ENCODE measurements around the gene MRPL18. TPM values are rescaled to one million over a fixed set of nuclear protein-coding genes. Genes with fewer than 3 reads are reported as not detected.

Gene MRPL18
- total RNA-seq, 4 donors from 2014 or later, result 53.9 to 79.2 (median 55.9) TPM

DNA sequence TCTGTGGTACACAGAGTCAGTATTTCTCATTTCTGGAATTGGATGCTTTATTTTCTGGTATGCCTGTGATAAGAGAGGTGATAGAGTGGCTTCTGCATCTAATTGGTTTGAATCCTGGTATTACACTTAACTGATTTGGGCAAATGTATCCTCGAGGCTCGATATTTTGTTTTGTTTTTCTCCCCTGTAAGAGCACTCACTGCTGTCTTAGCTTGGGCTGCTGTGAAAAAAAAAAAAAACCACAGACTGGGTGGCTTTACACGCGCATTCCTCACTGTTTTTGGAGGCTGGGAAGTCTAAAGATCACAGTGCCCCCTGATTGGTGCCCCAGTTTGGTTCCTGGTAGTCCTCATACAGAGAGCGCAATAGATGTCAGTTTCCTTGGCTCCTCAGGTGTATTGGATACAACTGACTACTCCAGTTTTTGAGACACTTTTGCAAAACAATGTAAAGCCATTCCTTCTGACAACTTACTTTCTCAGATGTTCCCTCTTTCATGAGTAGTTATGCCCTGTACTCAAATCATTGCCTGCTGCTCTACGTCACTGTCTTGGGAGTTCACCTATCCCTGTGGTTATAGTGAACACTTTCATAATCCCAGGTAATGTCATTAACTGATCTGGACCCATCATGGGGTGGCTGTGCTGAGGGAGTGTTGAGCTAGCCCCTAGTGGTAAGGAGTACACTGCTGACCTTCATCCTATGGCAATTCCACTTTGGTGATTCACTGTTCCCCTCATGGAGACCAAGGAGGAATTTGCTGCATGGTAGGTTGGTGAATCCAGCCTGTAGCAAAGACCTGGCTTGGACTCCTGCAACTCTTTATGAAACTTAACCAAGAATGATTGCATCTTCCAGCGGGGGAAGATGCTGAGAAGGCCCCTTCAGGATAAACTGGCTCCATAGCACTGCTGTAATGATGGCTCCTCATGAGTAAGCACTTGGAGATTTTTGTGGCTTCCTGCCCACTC, 32.0 kb upstream of the MRPL18 start:
- peaks cover 39% of the 10 kb centered on the region for H3K36me3 ChIP-seq

GRCh38 chr6:159759645-159760044, 30.6 kb upstream of the MRPL18 start:
- H3K27ac ChIP-seq, result no peak overlapping the region
- WGBS, result 59% methylated on average over 2 of the region's 2 CpGs
- no peaks in the 10 kb centered on the region for H3K9me3 ChIP-seq
- H3K4me1 ChIP-seq, result peaks cover 19% of the 10 kb centered on the region
- H3K27me3 ChIP-seq, result no peaks in the 10 kb centered on the region
- peaks cover 32% of the 10 kb centered on the region for H3K36me3 ChIP-seq
- H3K4me3 ChIP-seq, result no peak overlapping the region
- TF ChIP-seq POLR2A (IDR thresholded peaks at IDR 0.05) (no peak), POLR2AphosphoS5 (IDR thresholded peaks at IDR 0.05) (no peak), EP300 (IDR thresholded peaks at IDR 0.05) (no peak), CTCF (IDR thresholded peaks at IDR 0.05) (no peak)
- DNase-seq (ENCODE audit: low spot score in 2 of 2), result no peak

More for the DNA sequence above, 32.0 kb upstream of the MRPL18 start:
- Histone ChIP-seq H3K4me3 (no peak overlapping the region), H3K27me3 (no peaks in the 10 kb centered on the region), H3K9me3 (no peaks in the 10 kb centered on the region), H3K4me1 (peaks cover 19% of the 10 kb centered on the region), H3K27ac (no peak overlapping the region)
- WGBS, result 85% methylated on average over 7 of the region's 7 CpGs
- no peak for DNase-seq (ENCODE audit: low spot score in 2 of 2)
- no peak for TF ChIP-seq POLR2AphosphoS5 (IDR thresholded peaks at IDR 0.05)
- TF ChIP-seq EP300 (IDR thresholded peaks at IDR 0.05), result no peak
- no peak for TF ChIP-seq POLR2A (IDR thresholded peaks at IDR 0.05)
- no peak for TF ChIP-seq CTCF (IDR thresholded peaks at IDR 0.05)

GRCh38 chr6:159760602-159761057, 29.6 kb upstream of the MRPL18 start:
- H3K36me3 ChIP-seq, result peaks cover 29% of the 10 kb centered on the region
- TF ChIP-seq EP300 (IDR thresholded peaks at IDR 0.05) (no peak), POLR2A (IDR thresholded peaks at IDR 0.05) (no peak)
- H3K27me3 ChIP-seq, result no peaks in the 10 kb centered on the region
- peak overlapping the region; percentile 3 for H3K27ac ChIP-seq
- peak overlapping the region; percentile 95 for H3K4me3 ChIP-seq
- WGBS, result 73% methylated on average over 3 of the region's 3 CpGs
- peaks cover 19% of the 10 kb centered on the region for H3K4me1 ChIP-seq
- DNase-seq (ENCODE audit: low spot score in 2 of 2), result no peak
- H3K9me3 ChIP-seq, result no peaks in the 10 kb centered on the region

GRCh38 chr6:159761129-159761872, 29.0 kb upstream of the MRPL18 start:
- Histone ChIP-seq H3K27ac (peak overlapping the region; percentile 98), H3K4me1 (peaks cover 19% of the 10 kb centered on the region), H3K36me3 (peaks cover 25% of the 10 kb centered on the region), H3K9me3 (no peaks in the 10 kb centered on the region), H3K27me3 (no peaks in the 10 kb centered on the region), H3K4me3 (peak overlapping the region; percentile 95)
- peak; percentile 74 to 80 for DNase-seq (ENCODE audit: low spot score in 2 of 2)
- 23% methylated on average over 37 of the region's 45 CpGs for WGBS
- TF ChIP-seq POLR2A (IDR thresholded peaks at IDR 0.05), result peak in 1 of 2 donors; percentile 60
- no peak for TF ChIP-seq CTCF (IDR thresholded peaks at IDR 0.05)

GRCh38 chr6:159761873-159762680, 28.2 kb upstream of the MRPL18 start, which contains the start of gene ACAT2:
ACAT2 (plus strand) TSS chr6:159762045; CDS start chr6:159762088, 43 bp downstream.
- peak within 1 kb of the TSS; percentile 98 for H3K27ac ChIP-seq
- TF ChIP-seq CTCF (IDR thresholded peaks at IDR 0.05) (no peak), POLR2AphosphoS5 (IDR thresholded peaks at IDR 0.05) (peak in 2 of 3 donors; percentile 6 to 81), POLR2A (IDR thresholded peaks at IDR 0.05) (peak in 1 of 2 donors; percentile 1)
- WGBS, result 4% methylated on average over 26 of the region's 76 CpGs
- peaks cover 31% of the 10 kb centered on the region for H3K36me3 ChIP-seq
- H3K27me3 ChIP-seq, result no peaks in the 10 kb centered on the region
- peak within 1 kb of the TSS; percentile 95 for H3K4me3 ChIP-seq
- H3K4me1 ChIP-seq, result peaks cover 19% of the 10 kb centered on the region
- peak; percentile 98 to 99 for DNase-seq (ENCODE audit: low spot score in 2 of 2)
- H3K9me3 ChIP-seq, result no peaks in the 10 kb centered on the region
